Activated CD4-positive, alpha-beta T cell treated with anti-CD3 and anti-CD28 coated beads for 24 hours (primary cell): ENCODE results near the gene FTCD.
"Not testable (repeated sequence)": the region's sequence is repeated elsewhere in the genome, so short reads cannot be mapped to it uniquely, and the experiment has no call there.

Experiments
- DNase-seq, 2 donors: peaks; one replicate each; pipeline ENCODE4 v3.0.0-alpha.2; 2020; ENCODE audit warnings: low read depth in 2 of 2

Gene FTCD

GRCh38 chr21:46111857-46112724, 43.3 kb downstream of the FTCD start:
- no peak for DNase-seq

GRCh38 chr21:46111193-46111571, 44.2 kb downstream of the FTCD start:
- DNase-seq = no peak

- DNase-seq = no peak
Measured at GRCh38 chr21:46110499-46111192, 44.7 kb downstream of the FTCD start.

- DNase-seq = no peak
Measured at GRCh38 chr21:46109313-46110221, 45.8 kb downstream of the FTCD start.

- no peak for DNase-seq
Measured at GRCh38 chr21:46108827-46109312, 46.5 kb downstream of the FTCD start.

- not testable (repeated sequence) for DNase-seq
Measured at GRCh38 chr21:46107376-46107775, 48.0 kb downstream of the FTCD start.

GRCh38 chr21:46104104-46104503, 51.3 kb downstream of the FTCD start:
- DNase-seq = no peak

- DNase-seq = no peak
Measured at GRCh38 chr21:46100906-46101305, 54.5 kb downstream of the FTCD start.

- no peak for DNase-seq
Measured at GRCh38 chr21:46100426-46100825, 55.0 kb downstream of the FTCD start.

GRCh38 chr21:46100020-46100419, 55.4 kb downstream of the FTCD start:
- DNase-seq = no peak

- no peak for DNase-seq
Measured at GRCh38 chr21:46099476-46099875, 55.9 kb downstream of the FTCD start.

- no peak for DNase-seq
Measured at GRCh38 chr21:46098303-46099141, 56.9 kb downstream of the FTCD start.

GRCh38 chr21:46097336-46098293, 57.8 kb downstream of the FTCD start, which contains the start of gene COL6A2:
COL6A2 (plus strand) TSS chr21:46098112.
- peak; percentile 44 to 45 for DNase-seq

- DNase-seq = no peak
Measured at GRCh38 chr21:46096596-46097335, 58.6 kb downstream of the FTCD start.

GRCh38 chr21:46095814-46096595, 59.4 kb downstream of the FTCD start:
- no peak for DNase-seq

- DNase-seq = no peak
Measured at GRCh38 chr21:46095083-46095719, 60.2 kb downstream of the FTCD start.

GRCh38 chr21:46094401-46095082, 60.8 kb downstream of the FTCD start:
- DNase-seq = no peak
